ENCODE measurements around the gene SCYGR5. TPM values are rescaled to one million over a fixed set of nuclear protein-coding genes. Genes with fewer than 3 reads are reported as not detected.
"Not testable (repeated sequence)": the region's sequence is repeated elsewhere in the genome, so short reads cannot be mapped to it uniquely, and the experiment has no call there.

Gene SCYGR5
- total RNA-seq, 3 donors from 2014 or later: not detected

DNA sequence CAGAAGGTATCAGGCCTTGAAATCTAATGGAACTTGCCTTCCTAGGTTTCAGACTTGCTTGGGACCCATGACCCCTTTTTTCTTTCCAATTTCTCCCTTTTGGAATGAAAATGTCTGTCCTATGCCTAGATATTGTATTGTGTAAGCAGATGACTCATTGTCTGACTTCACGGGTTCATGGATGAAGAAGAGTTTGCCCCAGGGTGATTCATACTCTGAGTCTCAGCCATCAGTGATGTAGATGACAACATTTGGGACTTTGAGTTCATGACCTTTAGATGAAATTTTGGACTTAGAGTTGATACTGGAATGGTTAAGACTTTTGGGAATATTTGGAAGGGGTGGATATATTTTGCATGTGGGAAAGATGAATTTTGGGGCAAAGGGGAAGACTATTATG, 11.2 kb upstream of the SCYGR5 start:
- H3K27me3 Mint-ChIP-seq (ENCODE audit: low read depth): peaks cover 4% of the 10 kb centered on the region
- ATAC-seq (peak in 1 of 2 donors; percentile 55), DNase-seq (no peak)
- H3K9me3 Mint-ChIP-seq: no peaks in the 10 kb centered on the region
- no peaks in the 10 kb centered on the region for H3K4me1 Mint-ChIP-seq (ENCODE audit: low read depth)
- H3K4me3 Mint-ChIP-seq: no peak overlapping the region
- H3K36me3 Mint-ChIP-seq (ENCODE audit: insufficient read depth): no peaks in the 10 kb centered on the region

DNA sequence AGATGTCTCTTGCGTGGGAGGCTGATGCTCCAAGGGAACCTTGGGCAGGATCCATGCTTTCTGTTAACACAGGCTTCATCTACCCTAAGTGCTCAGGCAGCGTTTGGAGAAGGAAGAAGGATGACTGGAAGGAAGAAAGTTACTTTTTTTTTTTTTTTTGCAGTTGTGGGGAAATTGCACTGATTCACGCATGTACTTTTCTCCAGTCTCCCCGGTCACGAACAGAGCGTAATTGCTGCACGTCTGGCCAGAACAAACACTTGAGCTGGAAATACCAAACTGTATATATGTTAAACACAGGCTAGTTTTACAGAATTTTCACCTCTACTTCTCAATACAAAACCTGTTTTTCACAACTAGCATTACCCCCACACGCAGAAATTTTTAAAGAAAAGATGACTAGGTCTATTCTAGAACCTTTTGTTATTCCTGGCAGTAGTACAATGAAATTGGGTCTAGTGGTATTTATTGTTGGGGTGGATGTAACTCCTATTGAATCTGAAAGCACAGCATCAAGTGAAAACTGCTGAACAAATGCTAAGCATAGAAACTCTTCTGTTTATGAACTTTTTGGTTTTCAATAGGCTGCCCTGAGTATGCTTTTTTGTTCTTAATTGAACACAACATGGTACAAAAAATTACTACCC, 9.3 kb upstream of the SCYGR5 start:
- H3K36me3 Mint-ChIP-seq (ENCODE audit: insufficient read depth): no peaks in the 10 kb centered on the region

DNA sequence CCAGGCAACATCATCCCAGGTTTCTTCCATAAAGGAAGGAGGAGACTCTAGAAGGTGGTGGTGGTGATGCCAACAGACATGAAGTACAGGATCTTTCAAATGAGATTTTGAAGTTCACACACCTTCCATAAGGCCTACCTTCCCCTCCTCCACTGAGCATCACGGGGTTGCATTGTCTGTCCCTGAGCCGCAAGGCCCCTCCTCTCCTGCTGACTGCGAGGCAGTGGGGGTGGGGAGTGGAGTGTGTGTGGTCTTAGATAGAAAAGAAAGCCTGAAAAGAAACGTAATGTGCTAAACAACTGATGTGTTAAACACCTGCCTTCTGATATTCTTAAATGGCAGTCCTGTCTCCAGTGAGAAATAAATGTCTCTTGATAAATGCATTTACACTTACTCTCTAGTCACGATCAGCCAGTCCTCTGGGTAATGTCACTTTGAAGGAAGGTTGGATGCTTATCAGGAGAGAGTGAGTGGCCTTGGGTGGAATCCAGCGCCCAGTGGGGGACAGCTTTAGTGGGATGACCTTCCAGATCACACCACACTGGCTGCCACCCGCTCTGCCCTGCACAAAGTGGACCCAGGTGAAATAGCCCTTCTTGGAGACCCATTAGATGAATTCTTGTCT, 5.5 kb upstream of the SCYGR5 start:
- no peak overlapping the region for H3K4me3 Mint-ChIP-seq
- H3K36me3 Mint-ChIP-seq (ENCODE audit: insufficient read depth): no peaks in the 10 kb centered on the region
- no peaks in the 10 kb centered on the region for H3K9me3 Mint-ChIP-seq
- H3K4me1 Mint-ChIP-seq (ENCODE audit: low read depth): no peaks in the 10 kb centered on the region
- DNase-seq (no peak), ATAC-seq (no peak)
- H3K27me3 Mint-ChIP-seq (ENCODE audit: low read depth): no peaks in the 10 kb centered on the region

More for the DNA sequence above, 9.3 kb upstream of the SCYGR5 start:
- Mint-ChIP-seq H3K4me3 (no peak overlapping the region), H3K27me3 (ENCODE audit: low read depth) (peaks cover 2% of the 10 kb centered on the region), H3K4me1 (ENCODE audit: low read depth) (no peaks in the 10 kb centered on the region), H3K9me3 (no peaks in the 10 kb centered on the region)
- ATAC-seq (no peak), DNase-seq (no peak)

GRCh38 chr2:227661827-227662226, 4.8 kb upstream of the SCYGR5 start:
- no peak overlapping the region for H3K4me3 Mint-ChIP-seq
- no peaks in the 10 kb centered on the region for H3K4me1 Mint-ChIP-seq (ENCODE audit: low read depth)
- DNase-seq (no peak), ATAC-seq (no peak)
- no peaks in the 10 kb centered on the region for H3K27me3 Mint-ChIP-seq (ENCODE audit: low read depth)
- H3K36me3 Mint-ChIP-seq (ENCODE audit: insufficient read depth): no peaks in the 10 kb centered on the region
- no peaks in the 10 kb centered on the region for H3K9me3 Mint-ChIP-seq

DNA sequence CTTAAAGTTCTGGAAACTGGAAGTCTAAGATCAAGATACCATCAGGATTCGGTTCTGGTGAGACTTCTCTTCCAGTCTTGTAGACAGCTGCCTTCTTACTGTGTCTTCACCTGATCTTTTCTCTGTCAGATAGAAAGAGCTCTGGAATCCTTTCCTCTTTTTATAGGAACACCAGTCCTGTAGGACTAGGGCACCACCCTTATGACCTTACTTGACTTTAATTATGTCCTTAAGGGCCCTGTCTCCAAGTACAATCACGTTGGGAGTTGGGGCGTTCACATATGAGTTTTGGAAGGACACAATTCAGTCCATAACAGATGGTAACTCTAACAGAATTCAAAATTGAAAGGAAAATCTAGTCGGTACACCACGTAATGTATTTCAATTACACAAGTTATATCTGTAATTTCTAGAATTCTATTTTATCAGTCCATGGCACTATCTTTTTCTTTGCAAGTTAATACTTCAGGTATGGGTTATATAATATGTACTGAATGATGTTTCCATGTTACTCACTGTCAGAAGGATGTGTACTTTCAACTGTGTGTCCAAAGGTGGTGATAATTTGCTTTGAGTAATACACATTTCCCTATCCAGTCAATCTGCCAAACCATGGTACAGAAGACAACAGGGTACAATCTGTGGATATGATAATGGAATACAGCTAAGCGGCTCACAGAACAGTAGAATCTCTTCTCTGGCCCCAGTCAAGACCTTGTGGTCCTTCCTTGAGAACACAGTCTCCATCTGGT, 1.2 kb upstream of the SCYGR5 start:
- Mint-ChIP-seq H3K4me3 (no peak overlapping the region), H3K27me3 (ENCODE audit: low read depth) (no peaks in the 10 kb centered on the region), H3K4me1 (ENCODE audit: low read depth) (no peaks in the 10 kb centered on the region), H3K36me3 (ENCODE audit: insufficient read depth) (no peaks in the 10 kb centered on the region), H3K9me3 (no peaks in the 10 kb centered on the region)
- DNase-seq (no peak), ATAC-seq (no peak)

GRCh38 chr2:227671170-227671905, 4.7 kb downstream of the SCYGR5 start:
- Mint-ChIP-seq H3K9me3 (no peaks in the 10 kb centered on the region), H3K36me3 (ENCODE audit: insufficient read depth) (no peaks in the 10 kb centered on the region), H3K4me3 (no peak overlapping the region), H3K4me1 (ENCODE audit: low read depth) (no peaks in the 10 kb centered on the region), H3K27me3 (ENCODE audit: low read depth) (no peaks in the 10 kb centered on the region)
- DNase-seq (no peak), ATAC-seq (no peak)

GRCh38 chr2:227673620-227674019, 7.0 kb downstream of the SCYGR5 start:
- H3K27me3 Mint-ChIP-seq (ENCODE audit: low read depth); ATAC-seq; DNase-seq; H3K9me3 Mint-ChIP-seq; H3K4me1 Mint-ChIP-seq (ENCODE audit: low read depth); H3K4me3 Mint-ChIP-seq; H3K36me3 Mint-ChIP-seq (ENCODE audit: insufficient read depth): not testable (repeated sequence)

GRCh38 chr2:227674485-227674884, 7.9 kb downstream of the SCYGR5 start:
- Mint-ChIP-seq H3K36me3 (ENCODE audit: insufficient read depth) (no peaks in the 10 kb centered on the region), H3K9me3 (no peaks in the 10 kb centered on the region), H3K27me3 (ENCODE audit: low read depth) (no peaks in the 10 kb centered on the region), H3K4me1 (ENCODE audit: low read depth) (no peaks in the 10 kb centered on the region), H3K4me3 (no peak overlapping the region)
- DNase-seq (no peak), ATAC-seq (no peak)

DNA sequence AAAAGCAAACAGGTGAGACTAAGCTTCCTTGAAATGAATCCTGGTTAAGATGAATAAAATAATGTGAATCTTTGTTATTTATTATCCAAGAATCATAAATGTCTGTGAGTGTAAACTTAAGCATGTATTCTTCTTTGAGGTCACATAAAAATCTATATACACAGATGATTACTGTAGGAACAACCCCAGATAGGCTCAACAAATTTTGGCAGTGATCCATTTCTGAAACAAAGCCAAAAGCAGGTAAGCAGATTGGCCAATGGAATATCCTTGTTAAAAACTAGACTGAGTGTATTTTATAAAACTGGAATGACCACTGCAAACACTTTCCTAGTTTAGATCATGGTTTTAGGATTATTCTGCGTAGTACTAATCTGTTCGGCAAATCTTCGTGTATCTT, 11.3 kb downstream of the SCYGR5 start:
- Mint-ChIP-seq H3K4me3 (no peak overlapping the region), H3K27me3 (ENCODE audit: low read depth) (no peaks in the 10 kb centered on the region), H3K9me3 (no peaks in the 10 kb centered on the region), H3K36me3 (ENCODE audit: insufficient read depth) (no peaks in the 10 kb centered on the region), H3K4me1 (ENCODE audit: low read depth) (no peaks in the 10 kb centered on the region)
- ATAC-seq (no peak), DNase-seq (no peak)

GRCh38 chr2:227684258-227684657, 17.7 kb downstream of the SCYGR5 start:
- H3K4me3 Mint-ChIP-seq: no peak overlapping the region
- no peaks in the 10 kb centered on the region for H3K4me1 Mint-ChIP-seq (ENCODE audit: low read depth)
- peaks cover 17% of the 10 kb centered on the region for H3K27me3 Mint-ChIP-seq (ENCODE audit: low read depth)
- H3K36me3 Mint-ChIP-seq (ENCODE audit: insufficient read depth): no peaks in the 10 kb centered on the region
- H3K9me3 Mint-ChIP-seq: no peaks in the 10 kb centered on the region
- DNase-seq (no peak), ATAC-seq (no peak)

DNA sequence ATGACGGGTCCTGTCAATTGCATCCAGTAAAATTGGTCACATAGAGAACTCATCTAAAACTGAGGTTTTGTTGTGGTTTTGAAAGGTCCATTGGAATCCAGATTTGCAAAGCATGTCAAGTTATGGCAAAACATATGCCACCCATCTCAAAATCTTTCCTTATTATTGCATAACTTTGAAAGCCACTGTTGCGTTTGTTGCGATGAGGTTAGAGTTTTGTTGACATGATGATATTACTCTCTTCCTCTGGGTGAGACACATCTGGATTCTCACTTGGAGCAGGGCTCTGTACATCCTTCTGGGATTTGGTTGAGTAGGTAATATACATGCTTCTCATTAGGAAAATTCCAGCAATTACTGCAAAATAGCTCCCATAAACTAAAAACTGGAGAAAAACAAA, 20.6 kb downstream of the SCYGR5 start:
- ATAC-seq: no peak
- no peaks in the 10 kb centered on the region for H3K36me3 Mint-ChIP-seq (ENCODE audit: insufficient read depth)
- H3K4me3 Mint-ChIP-seq: no peak overlapping the region
- H3K27me3 Mint-ChIP-seq (ENCODE audit: low read depth): peaks cover 26% of the 10 kb centered on the region
- no peaks in the 10 kb centered on the region for H3K9me3 Mint-ChIP-seq
- DNase-seq: no peak
- no peaks in the 10 kb centered on the region for H3K4me1 Mint-ChIP-seq (ENCODE audit: low read depth)

DNA sequence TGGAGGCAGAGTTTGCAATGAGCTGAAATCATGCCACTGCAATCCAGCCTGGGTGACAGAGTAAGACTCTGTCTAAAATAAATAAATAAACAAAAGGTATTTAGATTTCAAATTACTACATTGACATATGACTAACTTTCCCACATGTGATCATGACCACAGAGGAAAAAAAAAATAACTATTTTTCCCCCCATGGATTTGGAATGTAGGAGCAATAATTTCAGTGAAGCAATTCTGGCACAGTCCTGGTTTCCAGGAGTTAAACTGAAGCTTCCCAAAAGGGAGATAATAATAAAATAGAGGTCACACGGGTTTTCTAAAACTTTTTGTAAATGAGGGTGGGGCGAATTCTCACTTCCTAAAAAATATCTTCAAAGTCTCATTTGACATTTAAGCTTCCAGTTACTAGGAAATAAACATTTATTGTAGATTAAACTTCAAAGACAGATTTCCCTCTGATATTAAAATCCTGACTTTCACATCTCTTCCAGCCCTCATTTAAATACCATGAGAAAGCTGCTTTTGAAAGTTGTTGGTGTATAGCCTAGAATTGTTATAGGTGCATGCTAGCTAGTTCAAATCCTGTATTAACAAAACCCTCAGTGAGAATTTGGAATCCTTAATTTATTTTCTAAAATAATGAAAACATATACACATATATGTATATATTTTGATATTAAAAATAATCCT, 30.5 kb downstream of the SCYGR5 start:
- no peaks in the 10 kb centered on the region for H3K36me3 Mint-ChIP-seq (ENCODE audit: insufficient read depth)
- no peaks in the 10 kb centered on the region for H3K4me1 Mint-ChIP-seq (ENCODE audit: low read depth)
- H3K4me3 Mint-ChIP-seq: no peak overlapping the region
- H3K9me3 Mint-ChIP-seq: no peaks in the 10 kb centered on the region
- ATAC-seq (no peak), DNase-seq (no peak)
- peaks cover 4% of the 10 kb centered on the region for H3K27me3 Mint-ChIP-seq (ENCODE audit: low read depth)

- H3K36me3 Mint-ChIP-seq (ENCODE audit: insufficient read depth): no peaks in the 10 kb centered on the region
- H3K9me3 Mint-ChIP-seq: no peaks in the 10 kb centered on the region
- no peak for DNase-seq
- peaks cover 9% of the 10 kb centered on the region for H3K27me3 Mint-ChIP-seq (ENCODE audit: low read depth)
- no peaks in the 10 kb centered on the region for H3K4me1 Mint-ChIP-seq (ENCODE audit: low read depth)
- H3K4me3 Mint-ChIP-seq: no peak overlapping the region
- no peak for ATAC-seq
Measured at GRCh38 chr2:227701556-227701955, 35.0 kb downstream of the SCYGR5 start.

GRCh38 chr2:227703280-227703732, 36.7 kb downstream of the SCYGR5 start:
- H3K9me3 Mint-ChIP-seq: no peaks in the 10 kb centered on the region
- no peaks in the 10 kb centered on the region for H3K4me1 Mint-ChIP-seq (ENCODE audit: low read depth)
- H3K27me3 Mint-ChIP-seq (ENCODE audit: low read depth): peaks cover 9% of the 10 kb centered on the region
- DNase-seq: no peak
- no peak for ATAC-seq
- H3K36me3 Mint-ChIP-seq (ENCODE audit: insufficient read depth): no peaks in the 10 kb centered on the region
- no peak overlapping the region for H3K4me3 Mint-ChIP-seq
